ENCODE data around the gene CHRNA4. TPM values are rescaled to one million over a fixed set of nuclear protein-coding genes. Genes with fewer than 3 reads are reported as not detected.

Gene CHRNA4
- total RNA-seq, 2 donors from 2014 or later, result not detected

GRCh38 chr20:63329331-63330083 is 31.6 kb downstream of the CHRNA4 start:
- intact Hi-C loops (cut with DNase I, micrococcal nuclease), result no loop called here
- DNase-seq, result no peak
- no peak for ATAC-seq

- DNase-seq, result no peak
- ATAC-seq, result no peak
- intact Hi-C loops (cut with DNase I, micrococcal nuclease), result no loop called here
Measured at GRCh38 chr20:63328718-63329275, 32.4 kb downstream of the CHRNA4 start.

- ATAC-seq (no peak), DNase-seq (no peak)
- intact Hi-C loops (cut with DNase I, micrococcal nuclease), result no loop called here
Measured at GRCh38 chr20:63328026-63328700, 33.0 kb downstream of the CHRNA4 start.

GRCh38 chr20:63327231-63327745 is 33.9 kb downstream of the CHRNA4 start:
- intact Hi-C loops (cut with DNase I, micrococcal nuclease), result no loop called here
- no peak for DNase-seq
- no peak for ATAC-seq

- intact Hi-C loops (cut with DNase I, micrococcal nuclease), result no loop called here
- DNase-seq (no peak), ATAC-seq (no peak)
Measured at GRCh38 chr20:63326314-63327230, 34.6 kb downstream of the CHRNA4 start.

GRCh38 chr20:63325554-63326313 is 35.4 kb downstream of the CHRNA4 start:
- DNase-seq, result no peak
- no peak for ATAC-seq
- intact Hi-C loops (cut with DNase I, micrococcal nuclease), result no loop called here

GRCh38 chr20:63325021-63325471 is 36.1 kb downstream of the CHRNA4 start:
- DNase-seq, result no peak
- no peak for ATAC-seq
- intact Hi-C loops (cut with DNase I, micrococcal nuclease), result no loop called here

GRCh38 chr20:63323357-63323981 is 37.7 kb downstream of the CHRNA4 start:
- DNase-seq, result no peak
- intact Hi-C loops (cut with DNase I, micrococcal nuclease), result no loop called here
- ATAC-seq, result no peak

- no peak for DNase-seq
- intact Hi-C loops (cut with DNase I, micrococcal nuclease), result no loop called here
- no peak for ATAC-seq
Measured at GRCh38 chr20:63322933-63323273, 38.2 kb downstream of the CHRNA4 start.

GRCh38 chr20:63322146-63322932 is 38.8 kb downstream of the CHRNA4 start:
- intact Hi-C loops (cut with DNase I, micrococcal nuclease), result no loop called here
- no peak for ATAC-seq
- no peak for DNase-seq

- intact Hi-C loops (cut with DNase I, micrococcal nuclease), result no loop called here
- ATAC-seq (no peak), DNase-seq (no peak)
Measured at GRCh38 chr20:63321148-63321831, 39.9 kb downstream of the CHRNA4 start.

GRCh38 chr20:63320616-63321147 is 40.5 kb downstream of the CHRNA4 start:
- intact Hi-C loops (cut with DNase I, micrococcal nuclease), result no loop called here

GRCh38 chr20:63320041-63320511 is 41.1 kb downstream of the CHRNA4 start:
- intact Hi-C loops (cut with DNase I, micrococcal nuclease), result no loop called here
- no peak for ATAC-seq
- no peak for DNase-seq

More at GRCh38 chr20:63320616-63321147, 40.5 kb downstream of the CHRNA4 start:
- no peak for DNase-seq
- ATAC-seq, result no peak

- intact Hi-C loops (cut with DNase I, micrococcal nuclease), result no loop called here
- no peak for DNase-seq
- no peak for ATAC-seq
Measured at GRCh38 chr20:63319164-63320040, 41.7 kb downstream of the CHRNA4 start.

Measured in left colon (tissue), 2 donors.